Measurements from ENCODE around the gene FBXL7.
A peak's percentile ranks its signal among the peaks of the same experiment; 100 is the strongest.

FBXL7 gene

DNA sequence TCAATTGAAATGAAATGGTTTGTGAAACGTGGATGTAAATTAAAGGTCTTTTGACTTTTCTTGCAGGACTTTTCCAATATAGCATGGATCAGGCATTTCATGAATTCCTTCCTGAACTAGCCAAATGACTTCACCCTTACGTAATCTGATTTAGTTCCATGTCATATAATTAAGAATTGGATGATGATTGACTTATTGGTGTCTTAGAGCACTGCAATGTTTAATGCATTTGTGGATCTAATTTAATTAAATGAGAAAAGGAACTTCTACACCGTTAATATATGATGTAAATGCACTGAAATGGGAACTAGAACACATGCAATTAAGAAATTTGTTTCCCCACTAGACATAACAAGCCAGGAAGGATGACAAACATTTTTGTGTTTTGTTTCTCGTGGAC lies 228.8 kb downstream of the FBXL7 start:
- H3K4me3 ChIP-seq (ENCODE audit: control insufficient read depth, low read depth, low read length) = no peak overlapping the region
- no peak for DNase-seq (ENCODE audit: low read depth)
- no peak for TF ChIP-seq CTCF (IDR thresholded peaks at IDR 0.05; ENCODE audit: control insufficient read depth, insufficient read depth, low read depth, low read length, missing control alignments)

DNA sequence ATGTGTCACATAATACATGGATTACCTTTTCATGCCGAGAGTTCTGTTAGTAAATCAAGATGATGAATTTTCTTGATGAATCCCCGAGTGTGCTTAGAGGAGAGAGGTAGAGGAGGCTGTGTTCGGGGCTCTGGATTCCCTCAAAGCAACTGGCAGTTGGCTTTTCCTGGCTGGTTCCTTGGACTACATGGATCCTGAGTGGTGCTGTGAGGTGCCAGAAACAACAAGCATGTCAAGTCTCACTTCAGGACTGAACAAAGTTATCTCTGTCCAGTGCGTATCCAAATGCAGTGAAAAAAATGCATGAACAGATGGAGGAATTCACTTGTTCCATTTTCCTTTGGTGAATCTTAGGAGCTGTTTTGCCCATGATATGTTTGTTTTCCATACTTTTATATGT lies 231.7 kb downstream of the FBXL7 start:
- TF ChIP-seq CTCF (IDR thresholded peaks at IDR 0.05; ENCODE audit: control insufficient read depth, insufficient read depth, low read depth, low read length, missing control alignments) = no peak
- no peak for DNase-seq (ENCODE audit: low read depth)
- no peak overlapping the region for H3K4me3 ChIP-seq (ENCODE audit: control insufficient read depth, low read depth, low read length)

DNA sequence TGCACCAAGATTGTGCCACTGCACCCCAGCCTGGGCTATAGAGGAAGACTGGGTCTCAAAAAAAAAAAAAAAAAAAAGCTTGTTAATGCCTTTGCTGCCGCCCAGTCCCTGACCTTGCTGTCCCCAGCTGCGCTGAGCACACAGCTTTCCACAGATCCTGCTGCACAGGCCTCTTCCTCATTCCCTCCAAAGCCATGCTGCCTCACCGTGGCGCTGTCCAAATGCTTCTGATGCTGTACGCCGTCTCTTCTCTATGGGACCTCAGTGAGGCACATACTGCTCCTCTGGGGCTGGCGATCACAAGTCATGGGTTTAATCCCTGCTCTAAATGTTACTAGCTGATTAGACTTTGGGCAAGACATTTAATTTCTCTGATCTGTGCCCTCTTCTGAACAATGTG lies 234.1 kb downstream of the FBXL7 start:
- H3K4me3 ChIP-seq (ENCODE audit: control insufficient read depth, low read depth, low read length) = no peak overlapping the region
- no peak for DNase-seq (ENCODE audit: low read depth)
- TF ChIP-seq CTCF (IDR thresholded peaks at IDR 0.05; ENCODE audit: control insufficient read depth, insufficient read depth, low read depth, low read length, missing control alignments) = no peak

- DNase-seq (ENCODE audit: low read depth) = peak; percentile 16
- no peak overlapping the region for H3K4me3 ChIP-seq (ENCODE audit: control insufficient read depth, low read depth, low read length)
- no peak for TF ChIP-seq CTCF (IDR thresholded peaks at IDR 0.05; ENCODE audit: control insufficient read depth, insufficient read depth, low read depth, low read length, missing control alignments)
These were observed 237.2 kb downstream of the FBXL7 start for GRCh38 chr5:15737036-15737821.

- DNase-seq (ENCODE audit: low read depth) = no peak
- H3K4me3 ChIP-seq (ENCODE audit: control insufficient read depth, low read depth, low read length) = no peak overlapping the region
- no peak for TF ChIP-seq CTCF (IDR thresholded peaks at IDR 0.05; ENCODE audit: control insufficient read depth, insufficient read depth, low read depth, low read length, missing control alignments)
These were observed 238.1 kb downstream of the FBXL7 start for GRCh38 chr5:15737871-15738664.

- no peak for DNase-seq (ENCODE audit: low read depth)
- TF ChIP-seq CTCF (IDR thresholded peaks at IDR 0.05; ENCODE audit: control insufficient read depth, insufficient read depth, low read depth, low read length, missing control alignments) = no peak
- H3K4me3 ChIP-seq (ENCODE audit: control insufficient read depth, low read depth, low read length) = no peak overlapping the region
These were observed 240.4 kb downstream of the FBXL7 start for GRCh38 chr5:15740383-15740782.

All from AG09309 (cell line).